ENCODE data around the gene LRRC3. TPM values are rescaled to one million over a fixed set of nuclear protein-coding genes. Genes with fewer than 3 reads are reported as not detected.

The LRRC3 gene
- total RNA-seq, 1 donor from 2014 or later, result 2.5 TPM

DNA sequence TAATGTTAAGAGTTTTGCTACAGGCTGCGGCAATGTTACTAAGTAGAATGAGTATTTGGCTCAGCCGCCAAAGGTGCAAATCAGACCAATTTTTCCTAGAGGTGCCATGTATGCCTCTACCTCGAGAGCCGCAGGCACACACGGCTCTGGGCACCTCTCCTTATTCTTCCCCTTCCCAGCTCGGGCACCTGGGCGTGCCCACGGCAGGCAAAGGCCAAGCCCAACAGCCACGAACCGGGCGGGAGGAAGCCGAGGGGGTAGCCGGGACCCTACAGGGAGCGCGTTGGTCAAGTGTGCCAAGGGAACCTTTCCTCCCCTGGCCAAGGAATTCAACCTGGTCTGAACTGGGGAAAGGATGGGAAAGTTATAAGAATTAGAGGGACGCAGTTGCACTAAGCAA is 31.0 kb downstream of the LRRC3 start:
- TF ChIP-seq EZH2 (IDR thresholded peaks at IDR 0.05) (no peak), EZH2phosphoT487 (IDR thresholded peaks at IDR 0.05) (no peak)
- TF ChIP-seq, protein P1, sequence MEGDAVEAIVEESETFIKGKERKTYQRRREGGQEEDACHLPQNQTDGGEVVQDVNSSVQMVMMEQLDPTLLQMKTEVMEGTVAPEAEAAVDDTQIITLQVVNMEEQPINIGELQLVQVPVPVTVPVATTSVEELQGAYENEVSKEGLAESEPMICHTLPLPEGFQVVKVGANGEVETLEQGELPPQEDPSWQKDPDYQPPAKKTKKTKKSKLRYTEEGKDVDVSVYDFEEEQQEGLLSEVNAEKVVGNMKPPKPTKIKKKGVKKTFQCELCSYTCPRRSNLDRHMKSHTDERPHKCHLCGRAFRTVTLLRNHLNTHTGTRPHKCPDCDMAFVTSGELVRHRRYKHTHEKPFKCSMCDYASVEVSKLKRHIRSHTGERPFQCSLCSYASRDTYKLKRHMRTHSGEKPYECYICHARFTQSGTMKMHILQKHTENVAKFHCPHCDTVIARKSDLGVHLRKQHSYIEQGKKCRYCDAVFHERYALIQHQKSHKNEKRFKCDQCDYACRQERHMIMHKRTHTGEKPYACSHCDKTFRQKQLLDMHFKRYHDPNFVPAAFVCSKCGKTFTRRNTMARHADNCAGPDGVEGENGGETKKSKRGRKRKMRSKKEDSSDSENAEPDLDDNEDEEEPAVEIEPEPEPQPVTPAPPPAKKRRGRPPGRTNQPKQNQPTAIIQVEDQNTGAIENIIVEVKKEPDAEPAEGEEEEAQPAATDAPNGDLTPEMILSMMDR (IDR thresholded peaks at IDR 0.05), result no peak
- no peaks in the 10 kb centered on the region for H3K36me3 ChIP-seq
- peak overlapping the region; percentile 71 for H3K4me2 ChIP-seq
- H3K9me3 Mint-ChIP-seq, result peaks cover 9% of the 10 kb centered on the region
- H3K9me3 ChIP-seq (ENCODE audit: low read depth), result peaks cover 5% of the 10 kb centered on the region
- no peaks in the 10 kb centered on the region for H3F3A ChIP-seq (ENCODE audit: low read depth)
- no peaks in the 10 kb centered on the region for H4K20me1 ChIP-seq (ENCODE audit: low read depth)
- no peak overlapping the region for H2AFZ ChIP-seq (replicated peaks)
- H3K79me2 ChIP-seq (ENCODE audit: low read depth), result peaks cover 9% of the 10 kb centered on the region
- H3K27ac ChIP-seq, result no peak overlapping the region
- peak overlapping the region; percentile 83 for H3K4me3 Mint-ChIP-seq
- peaks cover 4% of the 10 kb centered on the region for H3K4me1 Mint-ChIP-seq
- no peaks in the 10 kb centered on the region for H3K4me1 ChIP-seq
- H3K27me3 Mint-ChIP-seq (ENCODE audit: insufficient read depth, low read depth), result peaks cover 5% of the 10 kb centered on the region
- no peak for DNase-seq (ENCODE audit: low spot score)
- peak overlapping the region; percentile 43 for H3K4me3 ChIP-seq
- no peaks in the 10 kb centered on the region for H3K27me3 ChIP-seq
- peaks cover 2% of the 10 kb centered on the region for H3K36me3 Mint-ChIP-seq
- H3K9ac ChIP-seq, result no peak overlapping the region
- H3K27ac Mint-ChIP-seq, result no peak overlapping the region

DNA sequence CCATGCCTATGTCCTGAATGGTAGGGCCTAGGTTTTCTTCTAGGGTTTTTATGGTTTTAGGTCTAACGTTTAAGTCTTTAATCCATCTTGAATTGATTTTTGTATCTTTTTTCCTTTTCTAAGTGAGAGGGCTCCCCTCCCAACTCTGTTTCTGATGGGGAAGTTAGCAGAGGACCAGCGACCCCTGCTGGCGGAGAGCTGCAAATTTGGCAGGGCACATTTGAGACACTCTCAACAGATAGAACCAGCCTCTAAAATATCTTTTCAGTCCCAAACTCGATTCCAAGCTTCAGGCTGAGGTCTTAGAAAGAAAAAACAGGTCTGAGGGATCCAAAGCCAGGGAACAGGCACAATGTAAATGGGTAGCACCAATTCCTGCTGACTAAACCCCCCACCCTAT is 32.5 kb downstream of the LRRC3 start:
- H4K20me1 ChIP-seq (ENCODE audit: low read depth), result no peaks in the 10 kb centered on the region
- H3K79me2 ChIP-seq (ENCODE audit: low read depth), result peaks cover 9% of the 10 kb centered on the region
- H3K27me3 Mint-ChIP-seq (ENCODE audit: insufficient read depth, low read depth), result peaks cover 8% of the 10 kb centered on the region
- H3K9ac ChIP-seq, result no peak overlapping the region
- H2AFZ ChIP-seq (replicated peaks), result no peak overlapping the region
- H3K9me3 Mint-ChIP-seq, result peaks cover 19% of the 10 kb centered on the region
- no peak overlapping the region for H3K27ac Mint-ChIP-seq
- TF ChIP-seq EZH2phosphoT487 (IDR thresholded peaks at IDR 0.05) (no peak), EZH2 (IDR thresholded peaks at IDR 0.05) (no peak)
- TF ChIP-seq, protein P1 (IDR thresholded peaks at IDR 0.05), result peak; percentile 66
- H3K4me3 ChIP-seq, result no peak overlapping the region
- no peak overlapping the region for H3K27ac ChIP-seq
- H3K36me3 Mint-ChIP-seq, result peaks cover 8% of the 10 kb centered on the region
- H3K4me2 ChIP-seq, result no peak overlapping the region
- H3K4me3 Mint-ChIP-seq, result no peak overlapping the region
- no peaks in the 10 kb centered on the region for H3K27me3 ChIP-seq
- no peaks in the 10 kb centered on the region for H3F3A ChIP-seq (ENCODE audit: low read depth)
- peak; percentile 45 for DNase-seq (ENCODE audit: low spot score)
- H3K9me3 ChIP-seq (ENCODE audit: low read depth), result peaks cover 5% of the 10 kb centered on the region
- H3K4me1 ChIP-seq, result no peaks in the 10 kb centered on the region
- peaks cover 4% of the 10 kb centered on the region for H3K4me1 Mint-ChIP-seq
- H3K36me3 ChIP-seq, result no peaks in the 10 kb centered on the region

DNA sequence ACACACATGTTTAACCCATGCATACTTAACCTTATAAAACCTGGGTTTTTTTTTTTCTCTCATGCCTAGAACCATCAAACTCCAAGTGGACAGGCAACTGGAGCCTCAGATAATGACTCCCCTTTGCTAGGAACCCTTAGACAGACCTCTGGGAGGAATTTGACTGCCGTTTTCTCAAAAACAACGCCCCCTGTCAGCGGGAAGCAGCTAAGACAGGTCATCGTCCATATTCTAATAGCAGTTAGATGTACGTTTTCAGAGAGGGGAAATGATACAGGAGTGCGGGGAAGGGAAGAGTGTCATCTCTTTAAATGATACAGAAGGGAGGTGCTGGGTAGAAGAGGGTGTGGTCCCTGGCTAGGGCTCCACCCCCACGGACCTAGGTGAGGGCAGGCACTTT is 34.7 kb downstream of the LRRC3 start:
- H3F3A ChIP-seq (ENCODE audit: low read depth), result no peaks in the 10 kb centered on the region
- H3K4me3 ChIP-seq, result no peak overlapping the region
- peaks cover 9% of the 10 kb centered on the region for H3K79me2 ChIP-seq (ENCODE audit: low read depth)
- peaks cover 24% of the 10 kb centered on the region for H3K9me3 Mint-ChIP-seq
- peak; percentile 45 for DNase-seq (ENCODE audit: low spot score)
- H3K27ac ChIP-seq, result no peak overlapping the region
- no peak overlapping the region for H3K27ac Mint-ChIP-seq
- H3K4me1 Mint-ChIP-seq, result no peaks in the 10 kb centered on the region
- no peaks in the 10 kb centered on the region for H4K20me1 ChIP-seq (ENCODE audit: low read depth)
- H3K9ac ChIP-seq, result no peak overlapping the region
- H3K27me3 ChIP-seq, result no peaks in the 10 kb centered on the region
- peaks cover 8% of the 10 kb centered on the region for H3K36me3 Mint-ChIP-seq
- H3K36me3 ChIP-seq, result no peaks in the 10 kb centered on the region
- no peaks in the 10 kb centered on the region for H3K4me1 ChIP-seq
- H3K27me3 Mint-ChIP-seq (ENCODE audit: insufficient read depth, low read depth), result peaks cover 10% of the 10 kb centered on the region
- H3K4me2 ChIP-seq, result no peak overlapping the region
- no peak overlapping the region for H2AFZ ChIP-seq (replicated peaks)
- peaks cover 5% of the 10 kb centered on the region for H3K9me3 ChIP-seq (ENCODE audit: low read depth)
- no peak for TF ChIP-seq EZH2 (IDR thresholded peaks at IDR 0.05)
- TF ChIP-seq, protein P1 (IDR thresholded peaks at IDR 0.05), result peak; percentile 57
- no peak overlapping the region for H3K4me3 Mint-ChIP-seq

All from neural progenitor cell (in vitro differentiated cells).